ENCODE data around the gene CXCR1. TPM values are rescaled to one million over a fixed set of nuclear protein-coding genes. Genes with fewer than 3 reads are reported as not detected.
"Not testable (repeated sequence)": the region's sequence is repeated elsewhere in the genome, so short reads cannot be mapped to it uniquely, and the experiment has no call there.

The CXCR1 gene
- total RNA-seq, 4 donors from 2014 or later = 0.21 to 0.66 TPM; not detected in 2

GRCh38 chr2:218179782-218180181 lies 13.0 kb upstream of the CXCR1 start:
- TF ChIP-seq POLR2A (IDR thresholded peaks at IDR 0.05) = no peak
- no peak for TF ChIP-seq CTCF (IDR thresholded peaks at IDR 0.05)
- no peak for TF ChIP-seq EP300 (IDR thresholded peaks at IDR 0.05)
- no peak for DNase-seq (ENCODE audit: low spot score in 2 of 2)
- Histone ChIP-seq H3K4me3 (no peak overlapping the region), H3K9me3 (no peaks in the 10 kb centered on the region), H3K27ac (no peak overlapping the region), H3K36me3 (no peaks in the 10 kb centered on the region), H3K4me1 (peaks cover 0 to 19% (median 0%) of the 10 kb centered on the region in 4 donors), H3K27me3 (no peaks in the 10 kb centered on the region)
- WGBS, 2 donors = 64 to 74% methylated on average over 4 of the region's 4 CpGs

- H3K9me3 ChIP-seq = no peaks in the 10 kb centered on the region
- no peak overlapping the region for H3K4me3 ChIP-seq
- DNase-seq (ENCODE audit: low spot score in 2 of 2) = no peak
- peaks cover 0 to 9% of the 10 kb centered on the region in 2 donors for H3K27me3 ChIP-seq
- no peak for TF ChIP-seq POLR2A (IDR thresholded peaks at IDR 0.05)
- TF ChIP-seq EP300 (IDR thresholded peaks at IDR 0.05) = no peak
- TF ChIP-seq CTCF (IDR thresholded peaks at IDR 0.05) = no peak
- 69 to 73% methylated on average over 2 of the region's 2 CpGs for WGBS, 2 donors
- no peak overlapping the region for H3K27ac ChIP-seq
- no peaks in the 10 kb centered on the region for H3K36me3 ChIP-seq
- H3K4me1 ChIP-seq = peaks cover 0 to 4% (median 0%) of the 10 kb centered on the region in 4 donors
Observed at GRCh38 chr2:218172845-218173244, 6.1 kb upstream of the CXCR1 start.

- not testable (repeated sequence) for H3K4me3 ChIP-seq; H3K27ac ChIP-seq; H3K36me3 ChIP-seq; H3K9me3 ChIP-seq; H3K27me3 ChIP-seq; DNase-seq (ENCODE audit: low spot score in 2 of 2); H3K4me1 ChIP-seq
- WGBS, 2 donors = 77 to 89% methylated on average over 3 of the region's 3 CpGs
Observed at GRCh38 chr2:218171744-218172143, 5.0 kb upstream of the CXCR1 start.

GRCh38 chr2:218169757-218170546 lies 3.2 kb upstream of the CXCR1 start:
- WGBS, 2 donors = 62 to 67% methylated on average over 5 of the region's 5 CpGs
- peaks cover 0 to 5% (median 0%) of the 10 kb centered on the region in 4 donors for H3K4me1 ChIP-seq
- no peak for TF ChIP-seq CTCF (IDR thresholded peaks at IDR 0.05)
- TF ChIP-seq EP300 (IDR thresholded peaks at IDR 0.05) = no peak
- no peak for TF ChIP-seq POLR2A (IDR thresholded peaks at IDR 0.05)
- DNase-seq (ENCODE audit: low spot score in 2 of 2) = no peak
- H3K36me3 ChIP-seq = no peaks in the 10 kb centered on the region
- peaks cover 0 to 10% of the 10 kb centered on the region in 2 donors for H3K27me3 ChIP-seq
- no peak overlapping the region for H3K27ac ChIP-seq
- H3K4me3 ChIP-seq = no peak overlapping the region
- H3K9me3 ChIP-seq = no peaks in the 10 kb centered on the region

GRCh38 chr2:218168635-218169462 lies 2.1 kb upstream of the CXCR1 start:
- Histone ChIP-seq H3K9me3 (no peaks in the 10 kb centered on the region), H3K36me3 (no peaks in the 10 kb centered on the region), H3K4me1 (peaks cover 0 to 5% (median 0%) of the 10 kb centered on the region in 4 donors), H3K4me3 (no peak overlapping the region), H3K27ac (no peak overlapping the region), H3K27me3 (peaks cover 0 to 10% of the 10 kb centered on the region in 2 donors)
- TF ChIP-seq POLR2A (IDR thresholded peaks at IDR 0.05) (no peak), CTCF (IDR thresholded peaks at IDR 0.05) (peak; percentile 40 to 59 (median 58))
- 46 to 52% methylated on average over 9 of the region's 9 CpGs for WGBS, 2 donors
- peak; percentile 27 to 77 for DNase-seq (ENCODE audit: low spot score in 2 of 2)
